Tibial nerve (tissue), 3 donors: ENCODE measurements around the gene EFCAB12.

Experiments
- POLR2A ChIP-seq, 2 donors: fragments of 450-650 bp; IDR thresholded peaks; one replicate each; pipeline ENCODE4 v1.6.1; 2017; ENCODE audit warnings: antibody characterized with exemption in 2 of 2, mild to moderate bottlenecking in 2 of 2, moderate library complexity in 2 of 2
- TF ChIP-seq, protein P1 (sequence below), 5 experiments: fragments of 200-600 bp in 3 of 5; fragments of 450-650 bp in 2 of 5; sonication (generic) in 3 of 5; IDR thresholded peaks; one replicate each; pipeline ENCODE4 v1.5.1; 2016 to 2019; ENCODE audit warnings: antibody characterized with exemption in 5 of 5, mild to moderate bottlenecking in 3 of 5, moderate library complexity in 2 of 5

DNA sequence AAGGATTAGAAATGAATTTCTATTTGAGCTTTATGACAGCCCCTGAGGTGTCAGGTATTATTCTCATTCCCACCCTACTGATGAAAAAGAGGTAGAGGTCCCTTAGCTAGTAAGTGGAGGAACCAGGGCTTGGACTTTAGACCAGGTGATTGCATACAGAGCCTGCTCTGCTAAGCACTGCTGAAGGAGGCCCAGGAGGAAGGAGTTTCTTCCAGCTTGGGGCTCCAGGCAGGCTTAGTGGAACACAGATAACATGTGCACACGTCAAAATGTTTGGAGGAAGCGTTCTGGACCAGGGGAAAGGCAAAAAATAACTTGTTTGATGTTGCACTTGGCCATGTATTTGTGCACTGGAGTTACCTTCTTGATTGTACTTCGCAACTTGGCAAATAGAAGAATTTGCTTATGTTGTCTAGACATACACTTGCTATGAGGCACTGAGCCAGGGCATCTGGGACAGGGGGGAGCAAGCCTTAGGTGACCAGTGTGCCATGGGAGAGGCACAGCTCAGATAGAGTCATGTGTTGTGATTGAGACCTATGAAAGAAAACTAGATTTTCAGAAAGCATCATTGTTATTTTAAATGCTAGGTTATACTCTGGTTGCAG is 34.0 kb upstream of the EFCAB12 start:
- TF ChIP-seq, protein P1, sequence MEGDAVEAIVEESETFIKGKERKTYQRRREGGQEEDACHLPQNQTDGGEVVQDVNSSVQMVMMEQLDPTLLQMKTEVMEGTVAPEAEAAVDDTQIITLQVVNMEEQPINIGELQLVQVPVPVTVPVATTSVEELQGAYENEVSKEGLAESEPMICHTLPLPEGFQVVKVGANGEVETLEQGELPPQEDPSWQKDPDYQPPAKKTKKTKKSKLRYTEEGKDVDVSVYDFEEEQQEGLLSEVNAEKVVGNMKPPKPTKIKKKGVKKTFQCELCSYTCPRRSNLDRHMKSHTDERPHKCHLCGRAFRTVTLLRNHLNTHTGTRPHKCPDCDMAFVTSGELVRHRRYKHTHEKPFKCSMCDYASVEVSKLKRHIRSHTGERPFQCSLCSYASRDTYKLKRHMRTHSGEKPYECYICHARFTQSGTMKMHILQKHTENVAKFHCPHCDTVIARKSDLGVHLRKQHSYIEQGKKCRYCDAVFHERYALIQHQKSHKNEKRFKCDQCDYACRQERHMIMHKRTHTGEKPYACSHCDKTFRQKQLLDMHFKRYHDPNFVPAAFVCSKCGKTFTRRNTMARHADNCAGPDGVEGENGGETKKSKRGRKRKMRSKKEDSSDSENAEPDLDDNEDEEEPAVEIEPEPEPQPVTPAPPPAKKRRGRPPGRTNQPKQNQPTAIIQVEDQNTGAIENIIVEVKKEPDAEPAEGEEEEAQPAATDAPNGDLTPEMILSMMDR (IDR thresholded peaks at IDR 0.05): no peak
- no peak for TF ChIP-seq POLR2A (IDR thresholded peaks at IDR 0.05)
